B cell (primary cell): ENCODE results near the gene CD81. TPM values are rescaled to one million over a fixed set of nuclear protein-coding genes. Genes with fewer than 3 reads are reported as not detected.

Experiments
- ATAC-seq: fragments of 200-7000 bp; cut with Tn5 transposase; one replicate; pipeline ENCODE4 v1.10.0; 2021; ENCODE audit warnings: low read depth, mild to moderate bottlenecking, moderate number of reproducible peaks, moderate library complexity
- CTCF ChIA-PET: fragments of 350-600 bp; sonication (Branson Sonifier 250); formaldehyde crosslinking; loops from one replicate; lab custom pipeline; 2021; ENCODE audit warnings: antibody characterized with exemption, inconsistent platforms; lab: Charles Lee
- POLR2A ChIA-PET: fragments of 350-600 bp; sonication (Branson Sonifier 250); formaldehyde crosslinking; loops from one replicate; lab custom pipeline; 2021; ENCODE audit warnings: antibody characterized with exemption; lab: Charles Lee
- DNase-seq: peaks from one replicate; pipeline ENCODE4 v3.0.0; 2013
- H2AFZ ChIP-seq: 2 replicates; pipeline ENCODE4 v1.6.1; 2012; ENCODE audit warnings: mild to moderate bottlenecking, low read depth, low read length; ENCODE audit not compliant: insufficient read depth, poor library complexity, severe bottlenecking
- H3K27ac ChIP-seq, 2 donors: 1 replicate in 1 of 2; 2 replicates in 1 of 2; pipeline ENCODE4 v1.5.1; 2012 to 2013; ENCODE audit warnings: low read length in 2 of 2, mild to moderate bottlenecking in 2 of 2, moderate library complexity in 1 of 2
- H3K27me3 ChIP-seq, 4 experiments: fragments of 200-600 bp in 1 of 4; sonication (generic) in 1 of 4; replicated peaks in 1 of 4; 1 replicate in 2 of 4; 2 replicates in 2 of 4; pipeline versions ENCODE4 v1.6.1 to v1.7.0; 2013 to 2016; ENCODE audit warnings: low read length in 3 of 4, mild to moderate bottlenecking in 2 of 4, mixed read lengths in 1 of 4, moderate library complexity in 1 of 4; ENCODE audit not compliant: insufficient read depth in 4 of 4, control insufficient read depth in 3 of 4; ENCODE audit errors: control extremely low read depth in 1 of 4
- H3K36me3 ChIP-seq, 2 experiments: replicated peaks in 1 of 2; 1 replicate in 1 of 2; 2 replicates in 1 of 2; pipeline versions ENCODE4 v1.6.1 to v1.7.1; 2013; ENCODE audit warnings: low read length in 1 of 2; ENCODE audit not compliant: insufficient read depth in 2 of 2, control insufficient read depth in 1 of 2; ENCODE audit errors: control extremely low read depth in 1 of 2, extremely low read depth in 1 of 2
- H3K4me1 ChIP-seq, 2 donors: fragments of 200-600 bp in 1 of 2; sonication (generic) in 1 of 2; 1 replicate in 1 of 2; 2 replicates in 1 of 2; pipeline versions ENCODE4 v1.5.1 to v1.6.1; 2013 to 2017; ENCODE audit warnings: low read length in 2 of 2; ENCODE audit not compliant: control insufficient read depth in 2 of 2, insufficient read depth in 2 of 2
- H3K4me2 ChIP-seq: replicated peaks from 2 replicates; pipeline ENCODE3; 2012; ENCODE audit warnings: mild to moderate bottlenecking, low read depth, low read length; ENCODE audit not compliant: poor library complexity, severe bottlenecking
- H3K4me3 ChIP-seq, 5 experiments: fragments of 200-600 bp in 1 of 5; sonication (generic) in 1 of 5; 1 replicate in 3 of 5; 2 replicates in 2 of 5; pipeline versions ENCODE4 v1.5.1 to v1.7.0; 2011 to 2016; ENCODE audit warnings: low read length in 4 of 5, mild to moderate bottlenecking in 4 of 5, low read depth in 2 of 5, control low read depth in 1 of 5, moderate library complexity in 1 of 5; ENCODE audit not compliant: insufficient read depth in 1 of 5; ENCODE audit errors: control extremely low read depth in 1 of 5, extremely low read depth in 1 of 5
- H3K79me2 ChIP-seq: fragments of 200-600 bp; sonication (generic); one replicate; pipeline ENCODE4 v1.6.0; 2016; ENCODE audit warnings: low read length; ENCODE audit not compliant: control insufficient read depth, insufficient read depth
- H3K9ac ChIP-seq: fragments of 200-600 bp; sonication (generic); 2 replicates; pipeline ENCODE4 v1.6.1; 2017; ENCODE audit warnings: mild to moderate bottlenecking, low read length, moderate library complexity
- H3K9me3 ChIP-seq, 3 donors: one replicate each; pipeline versions ENCODE4 v1.6.1 to v1.7.1; 2013; ENCODE audit warnings: low read length in 2 of 3; ENCODE audit not compliant: control insufficient read depth in 2 of 3, insufficient read depth in 1 of 3; ENCODE audit errors: control extremely low read depth in 1 of 3
- H4K20me1 ChIP-seq: 2 replicates; pipeline ENCODE4 v1.6.0; 2012; ENCODE audit warnings: mild to moderate bottlenecking, low read length; ENCODE audit not compliant: insufficient read depth, control insufficient read depth, poor library complexity, severe bottlenecking
- H3K27ac Mint-ChIP-seq: one replicate; pipeline ENCODE4 v1.8.0; 2021; ENCODE audit warnings: mixed read lengths
- H3K27me3 Mint-ChIP-seq: one replicate; pipeline ENCODE4 v1.8.0; 2021; ENCODE audit warnings: mixed read lengths
- H3K4me1 Mint-ChIP-seq: one replicate; pipeline ENCODE4 v1.8.0; 2021; ENCODE audit warnings: mixed read lengths
- H3K4me3 Mint-ChIP-seq: one replicate; pipeline ENCODE4 v1.8.0; 2021; ENCODE audit warnings: mixed read lengths
- H3K9me3 Mint-ChIP-seq: one replicate; pipeline ENCODE4 v1.8.0; 2022; ENCODE audit warnings: mixed read lengths; ENCODE audit not compliant: insufficient read depth
- CTCF ChIP-seq: fragments of 200-600 bp; IDR thresholded peaks from one replicate; pipeline ENCODE4 v1.8.0; 2022; ENCODE audit warnings: antibody characterized with exemption, mild to moderate bottlenecking
- EZH2 ChIP-seq: IDR thresholded peaks from 2 replicates; pipeline ENCODE4 v1.6.1; 2012; ENCODE audit warnings: borderline replicate concordance, low read depth, mild to moderate bottlenecking, moderate library complexity, low read length; ENCODE audit not compliant: insufficient read depth, poor library complexity, severe bottlenecking
- WGBS: methylation state at CpG from one replicate; pipeline ENCODE4 v1.1.5; 2013; ENCODE audit warnings: missing lambda C conversion rate; ENCODE audit not compliant: insufficient coverage; 5-methylcytosine and 5-hydroxymethylcytosine counted together
- intact Hi-C: fragments of 100-400 bp; cut with micrococcal nuclease; formaldehyde crosslinking; loops from one replicate; pipeline ENCODE4 v1.10.0; 2022
- polyA plus RNA-seq: library from polyadenylated mRNA; depleted of rRNA; stranded (reverse); fragments of >200 nt; gene quantifications from 2 replicates; pipeline ENCODE4 v1.2.3, GENCODE V29; 2012
- total RNA-seq, 2 donors: library from RNA; stranded (reverse); fragments of 120-200 nt in 1 of 2; gene quantifications; 1 replicate in 1 of 2; 2 replicates in 1 of 2; pipeline versions ENCODE4 v1.2.3 to v1.2.4, GENCODE V29; 2013 to 2022

Gene CD81
- total and polyA plus RNA-seq, 2 donors (not counting 1 experiment from before 2014, with no cell fraction given) = 253 to 361 TPM

- POLR2A ChIA-PET = no interaction called here
- peaks cover 0 to 6% (median 1%) of the 10 kb centered on the region in 4 experiments for H3K27me3 ChIP-seq
- Mint-ChIP-seq H3K27me3 (no peaks in the 10 kb centered on the region), H3K27ac (no peak overlapping the region), H3K4me1 (no peaks in the 10 kb centered on the region), H3K4me3 (no peak overlapping the region), H3K9me3 (no peaks in the 10 kb centered on the region)
- WGBS = 71% methylated on average over 1 of the region's 1 CpG
- ATAC-seq (no peak), DNase-seq (no peak)
- H3K4me3 ChIP-seq = no peak overlapping the region
- H3K36me3 ChIP-seq = no peaks in the 10 kb centered on the region
- H3K4me2 ChIP-seq = no peak overlapping the region
- no peaks in the 10 kb centered on the region for H4K20me1 ChIP-seq
- H3K79me2 ChIP-seq = no peaks in the 10 kb centered on the region
- H3K9ac ChIP-seq = no peak overlapping the region
- intact Hi-C loops = no loop called here
- no peak overlapping the region for H2AFZ ChIP-seq
- no peak overlapping the region for H3K27ac ChIP-seq
- CTCF ChIA-PET = interaction anchor here (1.0 to 1.2 kb wide), 4 partner anchors 10 to 457 kb away, joined by 3 to 12 read pairs (median 6); no protein-coding TSS in a partner anchor
- TF ChIP-seq CTCF = no peak
- TF ChIP-seq EZH2 = no peak
- no peaks in the 10 kb centered on the region for H3K4me1 ChIP-seq
- H3K9me3 ChIP-seq = peaks cover 0 to under 1% (median 0%) of the 10 kb centered on the region in 3 donors
These were observed 54.3 kb downstream of the CD81 start for GRCh38 chr11:2431395-2431794.

- H3K36me3 ChIP-seq = no peaks in the 10 kb centered on the region
- Mint-ChIP-seq H3K27me3 (no peaks in the 10 kb centered on the region), H3K27ac (no peak overlapping the region), H3K9me3 (no peaks in the 10 kb centered on the region), H3K4me1 (no peaks in the 10 kb centered on the region), H3K4me3 (no peak overlapping the region)
- H3K27me3 ChIP-seq = peaks cover 0 to 10% (median 1%) of the 10 kb centered on the region in 4 experiments
- no peaks in the 10 kb centered on the region for H3K79me2 ChIP-seq
- H3K9ac ChIP-seq = no peak overlapping the region
- DNase-seq (no peak), ATAC-seq (no peak)
- intact Hi-C loops = no loop called here
- no peak overlapping the region for H3K4me3 ChIP-seq
- POLR2A ChIA-PET = no interaction called here
- no peaks in the 10 kb centered on the region for H3K4me1 ChIP-seq
- H3K27ac ChIP-seq = no peak overlapping the region
- H3K4me2 ChIP-seq = no peak overlapping the region
- CTCF ChIA-PET = interaction anchor here (1.3 kb wide), 1 partner anchor 455 kb away, joined by 3 read pairs; no protein-coding TSS in a partner anchor
- H3K9me3 ChIP-seq = peaks cover 0 to 8% (median 0%) of the 10 kb centered on the region in 3 donors
- TF ChIP-seq EZH2 = no peak
- H2AFZ ChIP-seq = no peak overlapping the region
- 81% methylated on average over 15 of the region's 15 CpGs for WGBS
- H4K20me1 ChIP-seq = no peaks in the 10 kb centered on the region
These were observed 55.1 kb downstream of the CD81 start for GRCh38 chr11:2432171-2432621.
